Measurements from ENCODE around the gene ZNF750.

Gene ZNF750

DNA sequence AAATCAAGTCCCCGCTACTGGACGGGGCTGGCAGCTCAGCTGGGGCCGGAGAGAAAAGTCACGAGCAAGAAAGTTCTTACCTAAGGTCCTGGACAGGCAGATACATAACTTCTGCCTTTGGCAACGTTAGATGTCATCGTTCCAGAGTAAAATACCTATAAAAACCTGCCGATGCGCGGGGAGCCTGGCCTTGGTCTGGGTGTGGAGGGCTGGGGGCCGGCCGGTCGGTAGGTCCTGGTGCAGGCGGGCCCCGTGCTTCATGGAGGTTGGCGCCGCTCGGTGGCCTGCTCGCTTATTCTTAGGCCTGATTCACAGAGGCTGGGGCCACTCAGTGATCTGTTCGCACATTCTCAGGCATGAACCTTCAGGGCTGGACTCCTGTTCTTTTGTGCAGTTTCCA lies 33.7 kb upstream of the ZNF750 start:
- no peak for DNase-seq (ENCODE audit: low read depth in 2 of 2, low spot score in 1 of 2)

- no peak for DNase-seq (ENCODE audit: low read depth in 2 of 2, low spot score in 1 of 2)
Measured at GRCh38 chr17:82872591-82873520, 33.0 kb upstream of the ZNF750 start.

DNA sequence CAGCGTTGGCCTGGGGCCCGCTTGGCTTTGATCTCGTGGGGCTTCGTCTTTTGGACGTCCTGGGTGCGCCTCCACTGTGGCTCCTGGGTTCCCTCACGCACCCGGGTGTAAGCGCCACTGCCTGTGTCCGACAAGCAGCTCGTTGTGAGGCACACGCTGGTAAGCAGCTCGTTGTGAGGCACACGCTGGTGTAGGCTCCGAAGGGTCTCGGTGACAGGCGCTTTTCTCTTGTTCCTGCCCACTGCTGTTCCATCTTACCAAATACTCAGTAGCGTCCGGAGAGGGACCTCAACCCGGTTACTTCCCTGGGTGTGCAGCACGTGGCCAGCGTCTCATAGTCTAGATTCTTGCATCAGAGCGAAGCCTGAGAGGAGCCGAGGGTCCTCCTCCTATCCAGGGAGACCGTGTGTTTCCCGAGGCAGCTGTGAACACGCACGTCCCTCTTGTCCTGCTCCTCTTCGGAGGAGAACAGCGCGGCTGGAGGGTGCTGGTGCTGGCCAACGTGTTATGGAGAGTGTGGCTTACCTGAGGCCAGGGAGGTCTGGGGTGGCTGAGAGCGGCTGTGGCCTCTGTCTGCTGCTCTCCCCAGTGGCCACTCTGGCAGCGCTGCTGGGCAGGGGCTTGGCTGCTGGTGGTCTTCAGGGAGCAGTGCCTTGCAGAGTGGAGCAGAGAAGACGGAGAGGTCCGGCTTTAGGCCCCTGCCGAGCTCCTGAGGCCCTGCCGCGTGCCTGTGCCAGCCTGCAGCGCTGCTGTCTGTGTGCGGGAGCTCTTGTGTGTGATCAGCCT lies 32.1 kb upstream of the ZNF750 start:
- DNase-seq (ENCODE audit: low read depth in 2 of 2, low spot score in 1 of 2) = no peak

- DNase-seq (ENCODE audit: low read depth in 2 of 2, low spot score in 1 of 2) = no peak
Measured at GRCh38 chr17:82871056-82871775, 31.4 kb upstream of the ZNF750 start.

- DNase-seq (ENCODE audit: low read depth in 2 of 2, low spot score in 1 of 2) = no peak
Measured at GRCh38 chr17:82870541-82870940, 30.7 kb upstream of the ZNF750 start.

DNA sequence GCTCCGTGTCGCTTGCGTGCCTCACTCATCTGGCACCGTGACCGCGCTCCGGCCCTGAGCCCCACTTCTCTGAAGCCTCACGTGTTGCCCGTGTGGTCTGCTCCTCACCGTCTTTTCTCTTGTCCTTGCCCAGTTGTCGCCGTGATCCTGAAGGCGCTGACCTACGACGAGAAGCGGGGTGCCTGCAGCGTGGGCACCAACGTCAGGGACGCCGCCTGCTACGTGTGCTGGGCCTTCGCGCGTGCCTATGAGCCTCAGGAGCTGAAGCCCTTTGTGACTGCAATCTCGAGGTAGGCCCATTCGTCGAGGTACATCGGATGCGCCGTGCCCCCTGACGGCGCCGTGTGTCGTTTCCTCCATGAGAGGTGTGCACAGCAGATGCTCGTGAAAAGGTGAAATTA lies 30.3 kb upstream of the ZNF750 start:
- no peak for DNase-seq (ENCODE audit: low read depth in 2 of 2, low spot score in 1 of 2)

DNA sequence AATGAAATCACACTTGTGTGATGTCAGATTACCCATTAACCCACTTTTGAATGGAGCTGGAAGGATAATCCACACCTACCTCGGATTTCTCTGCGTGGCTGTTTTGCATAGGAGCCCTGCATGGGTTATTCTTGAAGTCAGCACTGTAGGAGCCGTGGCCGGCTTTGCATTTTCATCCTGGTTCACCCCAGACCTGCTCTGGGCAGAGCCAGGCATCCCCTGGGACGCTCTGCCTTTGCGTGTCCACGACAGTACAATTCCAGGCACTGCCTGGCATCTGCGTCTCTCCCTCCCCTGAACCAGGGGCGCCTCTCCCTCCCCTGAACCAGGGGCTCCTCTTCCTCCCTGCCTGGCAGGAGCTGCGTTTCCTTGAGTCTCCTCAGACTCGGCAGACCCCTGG lies 29.7 kb upstream of the ZNF750 start:
- DNase-seq (ENCODE audit: low read depth in 2 of 2, low spot score in 1 of 2) = no peak

GRCh38 chr17:82868715-82869131 lies 28.9 kb upstream of the ZNF750 start:
- no peak for DNase-seq (ENCODE audit: low read depth in 2 of 2, low spot score in 1 of 2)

- no peak for DNase-seq (ENCODE audit: low read depth in 2 of 2, low spot score in 1 of 2)
Measured at GRCh38 chr17:82867763-82868325, 28.0 kb upstream of the ZNF750 start.

- no peak for DNase-seq (ENCODE audit: low read depth in 2 of 2, low spot score in 1 of 2)
Measured at GRCh38 chr17:82866590-82867191, 26.9 kb upstream of the ZNF750 start.

GRCh38 chr17:82865774-82866395 lies 26.1 kb upstream of the ZNF750 start:
- no peak for DNase-seq (ENCODE audit: low read depth in 2 of 2, low spot score in 1 of 2)

DNA sequence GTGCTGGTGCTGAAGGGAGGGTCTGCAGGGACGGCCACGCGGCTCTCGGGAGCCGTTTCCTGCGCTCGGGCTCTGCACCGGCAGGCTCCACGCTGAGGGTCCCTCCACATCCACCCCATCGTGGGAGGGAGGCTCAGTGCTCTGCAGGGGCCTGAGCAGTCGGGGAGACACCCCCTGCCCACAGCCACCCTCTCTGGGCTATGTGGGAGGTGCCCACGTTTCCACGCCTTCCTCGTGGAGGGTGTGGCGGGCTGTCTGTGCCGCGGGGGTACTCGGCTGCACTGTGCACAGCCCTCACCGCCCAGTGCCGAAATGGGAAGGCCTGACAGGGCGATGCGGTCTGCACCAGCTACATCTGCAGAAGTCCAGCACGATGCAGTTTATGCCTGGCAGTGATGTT lies 25.5 kb upstream of the ZNF750 start:
- DNase-seq (ENCODE audit: low read depth in 2 of 2, low spot score in 1 of 2) = no peak

- no peak for DNase-seq (ENCODE audit: low read depth in 2 of 2, low spot score in 1 of 2)
Measured at GRCh38 chr17:82864713-82865248, 25.0 kb upstream of the ZNF750 start.

- peak; percentile 60 to 81 for DNase-seq (ENCODE audit: low read depth in 2 of 2, low spot score in 1 of 2)
Measured at GRCh38 chr17:82863941-82864712, 24.3 kb upstream of the ZNF750 start.

- no peak for DNase-seq (ENCODE audit: low read depth in 2 of 2, low spot score in 1 of 2)
Measured at GRCh38 chr17:82863383-82863940, 23.6 kb upstream of the ZNF750 start.

DNA sequence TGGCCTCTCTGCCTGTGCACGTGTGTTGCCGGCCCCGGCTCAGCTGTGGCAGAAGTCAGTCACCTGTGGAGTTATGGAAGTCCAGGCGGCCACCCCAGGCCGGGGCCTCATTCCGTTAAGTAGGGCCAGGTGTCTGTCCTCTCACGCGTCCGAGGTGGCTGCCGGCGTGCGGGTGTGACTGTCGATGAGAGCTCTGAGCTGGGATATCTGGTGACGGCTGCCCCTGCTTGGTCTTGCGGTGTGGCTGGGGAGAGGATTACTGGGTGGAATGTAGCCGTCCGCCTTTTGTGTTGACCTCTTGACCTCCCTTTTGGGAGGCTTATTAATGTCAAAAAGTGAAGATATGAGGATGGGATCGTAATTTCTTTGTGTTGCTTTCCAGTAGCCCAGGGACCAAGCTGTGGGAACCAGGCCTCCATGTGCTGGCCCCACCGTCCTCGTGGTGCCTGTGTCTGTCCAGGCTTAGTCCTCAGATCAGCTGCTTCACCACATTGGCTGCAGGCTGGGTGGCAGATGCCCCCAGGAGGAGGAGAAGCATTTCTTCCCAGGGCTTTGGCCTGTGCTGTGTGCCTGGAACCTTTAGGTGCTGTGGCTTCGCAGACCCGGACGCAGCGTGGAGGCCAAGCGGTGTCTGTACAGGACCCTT lies 23.0 kb upstream of the ZNF750 start:
- DNase-seq (ENCODE audit: low read depth in 2 of 2, low spot score in 1 of 2) = no peak

GRCh38 chr17:82862191-82862590 lies 22.4 kb upstream of the ZNF750 start:
- no peak for DNase-seq (ENCODE audit: low read depth in 2 of 2, low spot score in 1 of 2)

GRCh38 chr17:82861393-82861775 lies 21.6 kb upstream of the ZNF750 start:
- no peak for DNase-seq (ENCODE audit: low read depth in 2 of 2, low spot score in 1 of 2)

Data from stimulated activated CD8-positive, alpha-beta memory T cell treated with anti-CD3 and anti-CD28 coated beads, Interleukin-4, amount 100 ng/mL, for 4 hours (primary cell).